Nephron (organoid): Measurements from ENCODE around the gene WASHC4.

Experiments used
- H3K27ac Mint-ChIP-seq, 3 experiments: 2 replicates each; pipeline ENCODE4 v1.8.0; 2020; ENCODE audit warnings: mixed read lengths in 3 of 3, mild to moderate bottlenecking in 2 of 3, moderate library complexity in 1 of 3
- H3K27me3 Mint-ChIP-seq: 2 replicates; pipeline ENCODE4 v1.8.0; 2021; ENCODE audit warnings: low read depth, mild to moderate bottlenecking, moderate library complexity, mixed read lengths
- H3K36me3 Mint-ChIP-seq: 2 replicates; pipeline ENCODE4 v1.8.0; 2020; ENCODE audit warnings: low read depth, mixed read lengths
- H3K4me1 Mint-ChIP-seq: 2 replicates; pipeline ENCODE4 v1.8.0; 2020; ENCODE audit warnings: mixed read lengths
- H3K4me3 Mint-ChIP-seq, 3 experiments: 2 replicates each; pipeline ENCODE4 v1.8.0; 2020; ENCODE audit warnings: mild to moderate bottlenecking in 3 of 3, mixed read lengths in 3 of 3, moderate library complexity in 2 of 3
- H3K9me3 Mint-ChIP-seq: 2 replicates; pipeline ENCODE4 v1.8.0; 2020; ENCODE audit warnings: mixed read lengths
- CTCF ChIP-seq, 3 experiments: fragments of 200-600 bp; sonication (generic); IDR thresholded peaks; one replicate each; pipeline ENCODE4 v1.5.0; 2021; ENCODE audit warnings: antibody characterized with exemption in 3 of 3; ENCODE audit not compliant: unreplicated experiment in 3 of 3

The WASHC4 gene

DNA sequence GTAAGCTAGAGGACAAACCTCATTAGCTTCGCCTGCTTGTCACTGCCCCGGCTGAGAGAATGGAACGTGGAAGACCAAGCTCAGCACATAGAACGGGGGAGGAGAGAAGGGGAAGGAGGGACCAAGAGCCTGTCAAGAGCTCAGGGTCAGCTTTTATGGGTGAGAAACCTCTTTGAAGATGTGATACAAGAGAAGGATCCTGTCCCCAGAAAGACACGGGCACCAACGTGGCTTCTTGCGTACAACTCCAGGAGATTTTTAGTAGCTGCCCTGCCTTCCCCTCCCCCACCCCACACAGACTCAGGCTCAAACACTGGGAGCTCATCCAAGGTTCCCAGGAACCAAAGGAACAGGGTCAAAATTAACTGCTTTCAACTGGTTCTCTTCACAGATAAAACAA is 93.8 kb downstream of the WASHC4 start:
- peak overlapping the region in 1 of 3 experiments; percentile 46 for H3K4me3 Mint-ChIP-seq
- H3K27ac Mint-ChIP-seq, result peak overlapping the region in 1 of 3 experiments; percentile 33
- H3K9me3 Mint-ChIP-seq, result no peaks in the 10 kb centered on the region
- no peaks in the 10 kb centered on the region for H3K4me1 Mint-ChIP-seq
- H3K27me3 Mint-ChIP-seq, result no peaks in the 10 kb centered on the region
- TF ChIP-seq CTCF (IDR thresholded peaks at IDR 0.05; ENCODE audit: unreplicated experiment in 3 of 3), result no peak
- H3K36me3 Mint-ChIP-seq, result peaks cover 81% of the 10 kb centered on the region

GRCh38 chr12:105202202-105202601 is 94.7 kb downstream of the WASHC4 start:
- no peaks in the 10 kb centered on the region for H3K9me3 Mint-ChIP-seq
- peaks cover 85% of the 10 kb centered on the region for H3K36me3 Mint-ChIP-seq
- no peak overlapping the region for H3K4me3 Mint-ChIP-seq
- no peak for TF ChIP-seq CTCF (IDR thresholded peaks at IDR 0.05; ENCODE audit: unreplicated experiment in 3 of 3)
- H3K4me1 Mint-ChIP-seq, result no peaks in the 10 kb centered on the region
- no peaks in the 10 kb centered on the region for H3K27me3 Mint-ChIP-seq
- H3K27ac Mint-ChIP-seq, result no peak overlapping the region

DNA sequence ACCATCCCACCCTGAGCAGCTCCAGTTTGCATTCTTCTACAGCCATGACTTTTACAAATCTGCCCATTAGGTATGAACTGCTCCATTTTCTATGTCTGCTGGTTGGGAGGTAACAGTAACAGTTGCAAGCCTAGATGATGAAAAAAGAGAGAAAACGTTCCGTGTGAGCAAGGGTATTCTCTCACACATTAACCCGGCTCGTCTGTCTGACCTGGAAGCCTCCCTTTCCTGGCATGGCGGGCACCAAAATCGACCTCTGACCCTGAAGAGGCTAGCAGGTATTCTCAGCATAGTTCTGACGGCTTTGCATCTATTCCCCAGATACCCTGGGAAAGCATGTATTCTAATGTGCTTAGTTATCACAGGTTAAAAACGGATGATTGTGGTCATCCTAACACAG is 96.6 kb downstream of the WASHC4 start:
- H3K4me1 Mint-ChIP-seq, result no peaks in the 10 kb centered on the region
- H3K36me3 Mint-ChIP-seq, result peaks cover 86% of the 10 kb centered on the region
- no peak overlapping the region for H3K27ac Mint-ChIP-seq
- H3K9me3 Mint-ChIP-seq, result no peaks in the 10 kb centered on the region
- H3K4me3 Mint-ChIP-seq, result no peak overlapping the region
- TF ChIP-seq CTCF (IDR thresholded peaks at IDR 0.05; ENCODE audit: unreplicated experiment in 3 of 3), result no peak
- H3K27me3 Mint-ChIP-seq, result no peaks in the 10 kb centered on the region

DNA sequence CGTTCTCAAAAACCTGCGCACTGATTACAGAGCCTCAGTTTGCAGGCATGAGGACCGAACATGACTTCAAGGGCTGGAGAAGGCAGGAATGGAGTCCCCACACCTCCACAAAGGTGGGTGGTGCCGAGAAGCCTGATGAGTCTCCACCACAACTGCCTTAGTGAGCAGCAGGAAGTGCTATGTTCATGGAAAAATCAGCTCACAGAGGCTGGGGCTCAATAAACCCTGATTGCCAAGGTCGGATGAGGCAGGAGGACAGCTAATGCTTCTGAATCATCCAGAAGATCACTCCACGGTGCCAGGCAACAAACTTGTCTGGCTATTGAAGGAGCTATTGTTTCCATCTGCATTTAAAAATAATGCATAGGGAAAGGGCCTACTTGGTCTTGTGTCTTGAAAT is 97.4 kb downstream of the WASHC4 start:
- no peak for TF ChIP-seq CTCF (IDR thresholded peaks at IDR 0.05; ENCODE audit: unreplicated experiment in 3 of 3)
- Mint-ChIP-seq H3K4me3 (no peak overlapping the region), H3K27me3 (no peaks in the 10 kb centered on the region), H3K9me3 (no peaks in the 10 kb centered on the region), H3K4me1 (no peaks in the 10 kb centered on the region), H3K27ac (no peak overlapping the region), H3K36me3 (peaks cover 82% of the 10 kb centered on the region)

DNA sequence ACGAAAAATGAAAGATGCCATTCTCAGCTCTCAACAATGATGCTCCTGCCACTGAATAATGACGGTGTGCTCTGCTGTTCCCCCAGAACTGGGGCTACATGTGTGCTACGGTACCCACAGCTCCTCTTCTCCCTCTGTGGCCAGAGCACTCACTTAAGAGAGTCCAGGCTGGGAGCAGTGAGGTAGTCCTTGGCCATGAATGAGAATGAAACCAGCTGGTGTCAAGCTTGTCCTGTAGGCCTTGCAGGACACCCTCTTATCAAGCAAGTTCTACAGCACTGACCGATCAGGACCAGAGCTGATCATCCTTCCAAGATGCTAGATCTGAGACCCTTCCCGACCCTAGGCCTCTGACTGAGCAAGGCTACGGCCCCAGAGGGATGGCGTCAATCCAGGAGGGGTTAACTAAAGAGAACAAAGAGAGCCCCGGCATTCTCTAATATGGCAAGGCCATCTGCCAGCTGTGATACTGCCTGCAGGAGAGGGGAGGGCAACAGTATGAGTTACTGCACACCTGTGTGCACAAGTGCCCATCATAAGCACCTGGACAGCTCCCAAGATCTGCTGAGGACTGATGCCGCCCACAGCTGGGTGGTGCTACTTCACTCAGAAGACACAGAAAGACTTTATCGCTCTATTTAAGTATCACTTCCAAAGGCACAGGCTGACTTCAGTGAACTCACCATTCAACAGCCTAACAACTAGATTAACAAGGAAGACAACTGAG is 98.0 kb downstream of the WASHC4 start:
- Mint-ChIP-seq H3K27me3 (no peaks in the 10 kb centered on the region), H3K4me3 (no peak overlapping the region), H3K27ac (no peak overlapping the region), H3K36me3 (peaks cover 83% of the 10 kb centered on the region), H3K4me1 (no peaks in the 10 kb centered on the region), H3K9me3 (no peaks in the 10 kb centered on the region)
- TF ChIP-seq CTCF (IDR thresholded peaks at IDR 0.05; ENCODE audit: unreplicated experiment in 3 of 3), result no peak

- H3K27me3 Mint-ChIP-seq, result no peaks in the 10 kb centered on the region
Observed at GRCh38 chr12:105206686-105207374, 99.3 kb downstream of the WASHC4 start.

More at GRCh38 chr12:105206686-105207374, 99.3 kb downstream of the WASHC4 start:
- no peak for TF ChIP-seq CTCF (IDR thresholded peaks at IDR 0.05; ENCODE audit: unreplicated experiment in 3 of 3)
- Mint-ChIP-seq H3K9me3 (no peaks in the 10 kb centered on the region), H3K4me1 (no peaks in the 10 kb centered on the region), H3K36me3 (peaks cover 81% of the 10 kb centered on the region), H3K4me3 (no peak overlapping the region), H3K27ac (no peak overlapping the region)
